ENCODE data around the gene CDK12.
A peak's percentile ranks its signal among the peaks of the same experiment; 100 is the strongest.
"Not testable (repeated sequence)": the region's sequence is repeated elsewhere in the genome, so short reads cannot be mapped to it uniquely, and the experiment has no call there.

Gene CDK12

DNA sequence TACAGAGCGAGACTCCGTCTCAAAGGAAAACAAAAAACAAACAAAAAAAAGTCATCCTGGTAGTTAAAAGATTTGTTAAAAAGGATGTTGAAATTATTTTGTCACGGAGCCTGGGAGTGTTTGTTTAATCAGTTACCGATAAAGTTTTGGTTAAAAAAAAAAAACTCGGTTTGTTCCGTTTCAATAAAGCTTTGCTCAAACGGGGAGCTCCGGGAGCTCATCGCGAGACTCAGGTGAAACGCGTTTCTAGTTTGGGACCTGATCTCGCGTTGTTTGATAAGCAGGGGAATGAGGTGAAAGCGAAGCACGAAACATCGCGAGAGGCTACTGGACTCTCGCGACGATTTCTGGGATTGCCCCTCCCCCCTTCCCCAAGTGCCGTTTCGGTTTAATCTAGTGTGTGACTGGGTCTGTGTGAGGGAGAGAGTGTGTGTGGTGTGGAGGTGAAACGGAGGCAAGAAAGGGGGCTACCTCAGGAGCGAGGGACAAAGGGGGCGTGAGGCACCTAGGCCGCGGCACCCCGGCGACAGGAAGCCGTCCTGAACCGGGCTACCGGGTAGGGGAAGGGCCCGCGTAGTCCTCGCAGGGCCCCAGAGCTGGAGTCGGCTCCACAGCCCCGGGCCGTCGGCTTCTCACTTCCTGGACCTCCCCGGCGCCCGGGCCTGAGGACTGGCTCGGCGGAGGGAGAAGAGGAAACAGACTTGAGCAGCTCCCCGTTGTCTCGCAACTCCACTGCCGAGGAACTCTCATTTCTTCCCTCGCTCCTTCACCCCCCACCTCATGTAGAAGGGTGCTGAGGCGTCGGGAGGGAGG lies at the start of gene CDK12:
Gene CDK12 (plus strand): TSS at position 374 of the 813 bp plus-strand sequence. CDS start 586 bp downstream, outside the sequence.
- peak; percentile 100 for DNase-seq

DNA sequence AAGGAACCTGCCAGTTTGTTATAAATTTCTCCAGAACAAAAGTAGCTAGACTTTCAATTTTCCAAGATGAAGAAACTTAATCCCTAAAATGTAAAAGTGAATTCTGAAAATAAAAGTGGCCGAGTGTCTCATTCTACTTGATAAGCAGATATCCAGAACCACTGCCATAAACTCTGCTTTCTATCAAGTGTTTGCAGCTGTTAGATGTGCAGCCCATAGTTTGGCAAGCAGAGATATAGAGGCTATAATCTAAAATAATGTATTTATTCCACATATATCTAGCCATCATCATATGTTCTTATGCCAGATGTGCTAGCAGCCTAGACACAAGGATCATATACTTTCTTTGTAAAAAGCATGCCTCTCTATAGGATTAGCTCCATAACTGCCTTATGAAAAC lies 45.1 kb upstream of the CDK12 start:
- no peak for DNase-seq

DNA sequence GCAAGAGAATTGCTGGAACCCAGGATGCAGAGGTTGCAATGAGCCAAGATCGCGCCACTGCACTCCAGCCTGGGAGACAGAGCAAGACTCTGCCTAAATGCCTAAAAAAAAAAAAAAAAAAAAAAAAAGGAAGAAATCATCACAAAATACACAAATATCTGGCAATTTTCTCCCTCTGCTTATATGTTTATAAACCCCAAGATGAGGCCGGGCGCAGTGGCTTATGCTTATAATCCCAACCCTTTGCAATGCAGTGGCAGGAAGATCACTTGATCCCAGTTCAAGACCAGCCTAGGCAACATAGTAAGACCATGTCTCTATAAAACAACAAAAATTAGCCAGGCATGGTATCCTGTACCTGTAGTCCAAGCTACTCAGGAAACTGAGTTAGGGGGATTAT lies 31.7 kb upstream of the CDK12 start:
- no peak for DNase-seq

DNA sequence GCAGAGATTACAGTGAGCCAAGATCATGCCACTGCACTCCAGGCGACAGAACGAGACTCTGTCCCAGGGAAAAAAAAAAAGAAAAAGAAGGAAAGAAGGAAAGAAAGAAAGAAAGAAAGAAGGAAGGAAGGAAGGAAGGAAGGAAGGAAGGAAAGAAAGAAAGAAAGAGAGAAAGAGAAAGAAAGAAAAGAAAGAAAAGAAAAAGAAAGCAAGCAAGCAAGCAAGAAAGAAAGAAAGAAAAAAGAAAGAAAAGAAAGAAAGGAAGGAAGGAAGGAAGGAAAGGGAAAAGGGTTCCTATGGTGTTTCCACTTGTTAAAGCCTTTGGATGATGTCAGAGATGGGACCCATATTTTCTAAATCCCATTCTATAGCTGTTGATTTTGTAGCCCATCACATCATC lies 21.4 kb upstream of the CDK12 start:
- DNase-seq = not testable (repeated sequence)

DNA sequence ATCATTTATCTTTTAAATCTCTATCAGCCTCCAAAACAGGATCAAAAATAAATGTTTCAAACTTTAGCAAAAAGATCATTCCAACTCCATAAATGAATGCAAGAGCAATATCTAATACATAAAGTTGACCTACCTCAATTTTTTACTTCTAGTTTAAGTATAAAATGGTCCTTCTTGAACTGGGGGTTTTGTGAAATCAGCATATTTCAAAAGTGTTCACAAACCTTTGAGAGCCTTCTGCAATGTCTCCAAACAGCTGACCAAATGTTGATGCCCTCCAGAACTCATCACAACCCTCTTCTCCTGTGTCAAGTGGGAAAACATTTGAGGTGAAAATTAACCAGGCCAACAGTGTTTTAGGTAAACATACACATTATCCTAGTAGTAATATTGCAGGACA lies 18.0 kb upstream of the CDK12 start:
- DNase-seq = no peak

DNA sequence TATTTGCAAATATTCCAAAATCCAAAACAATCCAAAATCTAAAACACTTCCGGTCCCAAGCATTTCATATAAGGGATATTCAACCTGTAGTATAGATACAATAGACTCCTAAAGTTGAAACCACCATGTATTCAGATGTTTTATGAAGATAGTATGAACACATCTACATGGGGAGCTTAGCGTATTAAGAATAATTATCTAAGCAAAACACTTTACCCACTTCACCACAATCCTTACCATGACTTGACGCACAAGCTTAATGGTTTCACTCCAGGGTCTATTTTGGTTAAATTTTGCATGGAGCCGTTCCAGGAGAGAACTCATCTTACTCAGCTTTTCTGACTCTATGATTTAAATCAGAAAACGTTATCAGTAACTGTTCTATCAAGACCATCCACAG lies 13.7 kb upstream of the CDK12 start:
- DNase-seq = no peak

DNA sequence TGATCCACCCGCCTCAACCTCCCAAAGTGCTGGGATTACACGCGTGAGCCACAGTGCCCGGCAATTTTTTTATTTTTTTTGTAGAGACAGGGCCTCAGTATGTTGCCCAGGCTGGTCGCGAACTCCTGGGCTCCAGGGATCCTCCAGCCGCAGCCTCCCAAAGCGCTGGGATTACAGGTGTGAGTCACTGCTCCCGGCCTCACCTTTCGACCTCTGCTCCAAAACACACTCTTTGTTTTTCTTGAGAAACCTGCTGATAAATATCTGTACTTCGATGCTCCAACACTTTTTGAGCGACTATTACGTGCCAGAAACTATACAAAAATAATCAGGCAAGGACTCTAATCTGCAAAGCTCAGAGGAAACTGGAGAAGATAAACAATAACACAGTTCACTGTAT lies 11.2 kb upstream of the CDK12 start:
- DNase-seq = no peak

DNA sequence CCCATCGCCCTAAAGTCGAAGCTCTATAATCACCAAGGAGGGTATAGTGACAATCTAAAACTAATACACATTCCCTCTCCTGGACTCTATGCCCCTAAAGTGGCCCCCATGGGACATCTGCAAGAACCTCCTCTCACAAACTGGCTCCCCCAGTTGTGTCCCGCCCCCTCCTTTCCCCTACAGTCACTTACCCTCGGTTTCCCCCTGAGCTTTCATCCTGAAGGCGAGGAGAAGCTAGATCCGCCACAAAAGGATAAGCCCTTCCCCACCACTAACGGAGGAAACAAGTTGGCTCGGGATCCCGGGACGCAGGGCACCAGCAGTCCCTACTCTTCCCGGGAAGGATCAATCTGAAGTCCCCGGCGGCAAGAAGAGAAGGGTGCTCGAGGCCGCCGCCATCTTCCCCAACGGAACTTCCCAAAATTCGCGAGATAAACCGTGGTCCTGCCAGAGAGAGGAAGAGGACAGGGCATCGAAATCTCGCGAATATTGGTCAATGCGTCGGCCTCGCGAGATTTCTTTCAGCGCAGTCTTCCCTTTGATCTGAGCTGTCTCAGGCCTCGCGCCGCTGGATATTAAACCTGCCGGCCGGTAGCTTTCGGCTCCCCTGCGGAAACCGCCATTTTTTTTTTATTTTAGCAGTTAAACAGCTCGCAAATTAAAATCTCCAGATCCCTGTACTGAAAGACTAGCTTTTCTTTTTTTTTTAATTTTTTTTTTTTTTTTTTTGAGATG lies 10.3 kb upstream of the CDK12 start, which contains the start of gene MED1:
Gene MED1 (minus strand): TSS at position 417 of the 735 bp plus-strand sequence. CDS start 201 bp downstream, at position 216.
- peak; percentile 100 for DNase-seq

DNA sequence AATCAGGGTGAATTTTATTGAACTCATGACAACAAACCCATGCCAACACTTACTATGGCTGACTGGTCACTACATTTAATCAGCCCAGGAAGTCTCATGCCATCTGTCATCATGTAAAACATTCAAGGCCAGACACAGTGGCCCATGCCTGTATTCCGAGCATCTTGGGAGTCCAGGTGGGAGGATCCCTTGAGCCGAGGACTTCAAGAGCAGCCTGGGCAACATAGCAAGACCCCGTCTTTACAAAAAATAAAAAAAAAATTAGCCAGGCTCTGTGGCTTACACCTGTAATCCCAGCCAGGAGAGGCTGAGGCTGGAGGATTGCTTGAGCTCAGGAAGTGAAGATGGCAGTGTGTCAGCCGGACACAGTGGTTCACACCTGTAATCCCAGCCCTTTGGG lies 5.4 kb upstream of the CDK12 start:
- no peak for DNase-seq

DNA sequence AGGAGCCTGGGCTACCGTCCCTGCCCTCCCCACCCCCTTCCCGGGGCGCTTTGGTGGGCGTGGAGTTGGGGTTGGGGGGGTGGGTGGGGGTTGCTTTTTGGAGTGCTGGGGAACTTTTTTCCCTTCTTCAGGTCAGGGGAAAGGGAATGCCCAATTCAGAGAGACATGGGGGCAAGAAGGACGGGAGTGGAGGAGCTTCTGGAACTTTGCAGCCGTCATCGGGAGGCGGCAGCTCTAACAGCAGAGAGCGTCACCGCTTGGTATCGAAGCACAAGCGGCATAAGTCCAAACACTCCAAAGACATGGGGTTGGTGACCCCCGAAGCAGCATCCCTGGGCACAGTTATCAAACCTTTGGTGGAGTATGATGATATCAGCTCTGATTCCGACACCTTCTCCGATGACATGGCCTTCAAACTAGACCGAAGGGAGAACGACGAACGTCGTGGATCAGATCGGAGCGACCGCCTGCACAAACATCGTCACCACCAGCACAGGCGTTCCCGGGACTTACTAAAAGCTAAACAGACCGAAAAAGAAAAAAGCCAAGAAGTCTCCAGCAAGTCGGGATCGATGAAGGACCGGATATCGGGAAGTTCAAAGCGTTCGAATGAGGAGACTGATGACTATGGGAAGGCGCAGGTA lies 762 bp downstream of the CDK12 start:
- DNase-seq = peak; percentile 56

DNA sequence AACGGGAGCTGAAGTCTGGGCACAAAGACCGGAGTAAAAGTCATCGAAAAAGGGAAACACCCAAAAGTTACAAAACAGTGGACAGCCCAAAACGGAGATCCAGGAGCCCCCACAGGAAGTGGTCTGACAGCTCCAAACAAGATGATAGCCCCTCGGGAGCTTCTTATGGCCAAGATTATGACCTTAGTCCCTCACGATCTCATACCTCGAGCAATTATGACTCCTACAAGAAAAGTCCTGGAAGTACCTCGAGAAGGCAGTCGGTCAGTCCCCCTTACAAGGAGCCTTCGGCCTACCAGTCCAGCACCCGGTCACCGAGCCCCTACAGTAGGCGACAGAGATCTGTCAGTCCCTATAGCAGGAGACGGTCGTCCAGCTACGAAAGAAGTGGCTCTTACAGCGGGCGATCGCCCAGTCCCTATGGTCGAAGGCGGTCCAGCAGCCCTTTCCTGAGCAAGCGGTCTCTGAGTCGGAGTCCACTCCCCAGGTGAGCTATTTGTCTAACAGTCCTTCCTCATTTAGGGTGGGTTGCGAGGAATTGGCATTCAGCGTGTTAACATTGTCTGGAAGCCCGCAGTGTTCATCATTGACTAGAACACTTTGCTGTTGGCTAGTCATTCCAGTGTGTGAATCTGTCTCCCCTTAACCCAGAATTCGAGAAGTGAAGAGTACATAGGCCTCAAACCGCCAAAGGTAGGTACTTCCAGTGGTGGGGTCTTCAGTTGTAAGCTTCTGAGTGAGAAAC lies 1.5 kb downstream of the CDK12 start:
- DNase-seq = peak; percentile 40

DNA sequence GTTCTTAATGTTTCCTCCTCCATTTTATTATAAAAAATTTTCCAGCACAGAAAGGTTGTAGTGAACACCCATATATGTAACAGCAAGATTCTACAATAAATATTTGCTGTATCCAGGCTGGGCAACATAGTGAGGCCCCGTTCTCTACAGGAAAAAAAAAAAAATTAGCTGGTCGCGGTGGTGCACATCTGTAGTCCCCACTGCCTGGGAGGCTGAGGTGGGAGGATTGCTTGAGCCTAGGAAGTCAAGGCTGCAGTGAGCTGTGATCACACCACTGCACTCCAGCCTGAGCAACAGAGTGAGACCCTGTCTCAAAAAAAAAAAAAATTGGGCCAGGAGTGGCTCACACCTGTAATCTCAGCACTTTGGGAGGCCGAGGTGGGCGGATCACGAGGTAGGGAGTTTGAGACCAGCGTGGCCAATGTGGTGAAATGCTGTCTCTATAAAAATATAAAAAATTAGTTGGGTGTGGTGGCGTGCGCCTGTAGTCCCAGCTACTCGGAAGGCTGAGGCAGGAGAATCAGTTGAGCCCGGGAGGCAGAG lies 3.4 kb downstream of the CDK12 start:
- not testable (repeated sequence) for DNase-seq

DNA sequence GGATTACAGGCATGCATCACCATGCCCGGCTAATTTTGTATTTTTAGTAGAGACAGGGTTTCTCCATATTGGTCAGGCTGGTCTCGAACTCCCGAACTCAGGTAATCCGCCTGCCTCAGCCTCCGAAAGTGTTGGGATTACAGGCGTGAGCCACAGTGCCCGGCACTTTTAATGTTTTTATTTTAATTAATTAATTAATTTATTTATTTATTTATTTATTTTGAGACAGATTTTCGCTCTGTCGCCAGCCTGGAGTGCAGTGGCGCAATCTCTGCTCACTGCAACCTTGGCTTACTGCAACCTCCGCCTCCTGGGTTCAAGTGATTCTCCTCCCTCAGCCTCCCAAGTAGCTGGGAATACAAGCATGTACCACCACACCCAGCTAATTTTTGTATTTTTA lies 7.3 kb downstream of the CDK12 start:
- DNase-seq = not testable (repeated sequence)

DNA sequence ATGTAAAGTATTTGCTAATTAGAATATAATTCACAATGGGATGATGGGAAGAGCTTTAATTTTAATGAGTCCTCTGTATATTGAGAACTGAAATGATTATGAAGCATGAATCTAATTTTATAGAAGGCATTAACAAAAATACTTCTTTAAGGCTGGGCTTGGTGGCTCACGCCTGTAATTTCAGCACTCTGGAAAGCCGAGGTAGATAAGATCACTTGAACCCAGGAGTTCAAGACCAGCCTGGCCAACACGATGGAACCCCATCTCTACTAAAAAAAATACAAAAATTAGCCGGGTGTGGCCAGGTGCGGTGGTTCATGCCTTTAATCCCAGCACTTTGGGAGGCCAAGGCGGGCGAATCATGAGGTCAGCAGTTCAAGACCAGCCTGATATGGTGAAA lies 12.0 kb downstream of the CDK12 start:
- no peak for DNase-seq

DNA sequence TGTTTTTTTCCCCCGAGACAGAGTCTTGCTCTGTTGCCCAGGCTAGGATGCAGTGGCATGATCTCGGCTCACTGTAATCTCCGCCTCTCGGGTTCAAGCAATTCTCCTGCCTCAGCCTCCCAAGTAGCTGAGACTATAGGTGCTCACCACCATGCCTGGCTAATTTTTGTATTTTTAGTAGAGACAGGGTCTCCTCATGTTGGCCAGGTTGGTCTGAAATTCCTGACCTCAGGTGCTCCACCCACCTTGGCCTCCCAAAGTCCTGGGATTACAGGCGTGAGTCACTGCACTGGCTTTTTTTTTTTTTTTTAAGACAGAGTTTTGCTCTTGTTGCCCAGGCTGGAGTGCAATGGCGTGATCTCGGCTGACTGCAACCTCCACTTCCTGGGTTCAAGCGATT lies 18.3 kb downstream of the CDK12 start:
- DNase-seq = not testable (repeated sequence)

DNA sequence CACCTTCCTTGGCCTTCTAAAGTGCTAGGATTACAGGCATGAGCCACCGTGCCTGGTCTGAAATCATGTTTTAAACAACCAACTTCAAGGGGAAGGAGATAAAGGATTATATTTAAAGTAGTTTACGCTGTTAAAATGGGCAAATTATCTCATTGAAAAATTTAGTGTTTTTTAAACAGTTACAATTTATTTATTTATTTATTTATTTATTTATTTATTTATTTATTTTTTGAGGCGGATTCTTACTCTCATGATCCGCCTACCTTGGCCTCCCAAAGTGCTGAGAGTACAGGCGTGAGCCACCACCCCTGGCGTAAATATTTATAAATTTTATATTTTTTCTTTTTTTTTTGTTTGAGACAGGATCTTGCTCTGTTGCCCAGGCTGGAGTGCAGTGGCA lies 22.2 kb downstream of the CDK12 start:
- DNase-seq = no peak

DNA sequence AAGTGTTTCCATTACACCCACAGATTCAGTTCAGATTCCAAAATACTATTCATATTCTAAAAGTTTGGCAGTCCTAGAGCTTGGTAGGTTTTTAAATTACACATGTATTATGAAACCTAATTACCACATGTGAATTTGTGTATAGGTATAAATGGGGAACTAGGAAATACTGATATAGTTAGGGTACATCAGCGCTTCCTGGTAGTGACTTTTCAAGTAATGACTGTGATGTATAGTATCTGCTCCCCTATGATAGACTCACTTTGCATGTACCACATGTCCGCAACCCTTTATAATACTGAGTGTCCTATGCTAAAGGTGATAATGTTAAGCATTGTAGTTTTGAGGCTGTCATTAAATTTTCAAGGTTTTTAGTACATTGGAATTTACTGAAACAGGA lies 22.9 kb downstream of the CDK12 start:
- DNase-seq = no peak

DNA sequence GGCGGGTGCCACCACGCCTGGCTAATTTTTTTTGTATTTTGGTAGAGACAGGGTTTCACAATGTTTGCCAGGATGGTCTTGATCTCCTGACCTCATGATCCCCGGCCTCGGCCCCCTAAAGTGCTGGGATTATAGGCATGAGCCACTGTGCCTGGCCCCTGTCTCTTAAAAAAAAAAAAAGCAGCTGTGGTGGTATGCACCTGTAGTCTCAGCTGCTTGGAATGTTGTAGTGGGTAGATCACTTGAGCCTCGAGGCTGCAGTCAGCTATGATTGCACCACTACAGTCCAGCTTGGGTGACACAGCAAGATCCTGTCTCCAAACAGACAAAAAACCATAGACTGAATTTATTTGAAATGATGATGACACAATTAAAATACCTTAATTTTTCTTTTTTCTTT lies 24.3 kb downstream of the CDK12 start:
- DNase-seq = no peak

DNA sequence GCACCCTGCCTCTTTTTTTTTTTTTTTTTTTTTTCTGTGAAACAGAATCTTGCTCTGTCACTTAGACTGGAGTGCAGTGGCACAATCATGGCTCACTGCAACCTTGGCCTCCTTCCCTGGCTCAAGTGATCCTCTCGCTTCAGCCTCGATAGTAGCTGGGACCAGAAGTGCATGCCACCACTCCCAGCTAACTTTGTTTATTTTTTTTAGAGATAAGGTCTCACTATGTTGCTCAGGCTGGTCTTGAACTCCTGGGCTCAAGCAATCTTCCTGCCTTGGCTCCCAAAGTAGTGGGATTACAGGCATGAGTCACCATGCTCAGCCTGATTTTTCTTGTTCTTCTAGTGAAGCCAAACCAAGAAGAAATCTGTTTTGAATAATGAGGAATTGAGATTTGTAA lies 25.0 kb downstream of the CDK12 start:
- DNase-seq = no peak

DNA sequence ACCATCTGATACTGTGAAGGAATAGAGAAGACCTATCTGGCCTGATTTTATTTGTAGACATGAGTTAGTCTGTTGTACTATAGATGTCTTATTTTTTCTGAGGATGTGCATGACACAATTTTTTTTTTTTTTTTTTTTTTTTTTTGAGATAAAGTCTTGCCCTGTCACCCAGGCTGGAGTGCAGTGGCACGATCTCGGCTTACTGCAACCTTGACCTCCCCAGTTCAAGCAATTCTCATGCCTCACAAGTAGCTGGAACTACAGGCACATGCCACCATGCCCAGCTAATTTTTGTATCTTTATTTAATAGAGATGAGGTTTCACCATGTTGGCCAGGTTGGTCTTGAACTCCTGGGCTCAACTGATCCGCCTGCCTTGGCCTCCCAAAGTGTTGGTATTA lies 26.2 kb downstream of the CDK12 start:
- not testable (repeated sequence) for DNase-seq

DNA sequence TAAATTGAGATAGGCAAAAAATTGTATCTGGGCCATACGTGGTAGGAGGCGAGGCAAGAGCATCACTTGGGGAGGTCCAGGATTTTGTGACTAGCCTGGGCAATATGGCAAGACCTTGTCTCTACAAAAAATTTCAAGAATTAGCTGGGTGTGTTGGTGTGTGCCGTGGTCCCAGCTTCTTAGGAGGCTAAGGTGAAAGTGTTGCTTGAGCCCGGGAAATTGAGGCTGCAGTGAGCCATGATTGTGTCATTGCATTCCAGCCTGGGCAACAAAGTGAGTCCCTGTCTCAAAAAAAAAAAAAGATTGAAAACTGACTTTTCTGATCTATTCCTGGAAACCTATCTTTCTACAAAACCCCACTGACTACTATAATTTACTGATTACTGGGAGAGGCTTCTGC lies 26.7 kb downstream of the CDK12 start:
- no peak for DNase-seq

DNA sequence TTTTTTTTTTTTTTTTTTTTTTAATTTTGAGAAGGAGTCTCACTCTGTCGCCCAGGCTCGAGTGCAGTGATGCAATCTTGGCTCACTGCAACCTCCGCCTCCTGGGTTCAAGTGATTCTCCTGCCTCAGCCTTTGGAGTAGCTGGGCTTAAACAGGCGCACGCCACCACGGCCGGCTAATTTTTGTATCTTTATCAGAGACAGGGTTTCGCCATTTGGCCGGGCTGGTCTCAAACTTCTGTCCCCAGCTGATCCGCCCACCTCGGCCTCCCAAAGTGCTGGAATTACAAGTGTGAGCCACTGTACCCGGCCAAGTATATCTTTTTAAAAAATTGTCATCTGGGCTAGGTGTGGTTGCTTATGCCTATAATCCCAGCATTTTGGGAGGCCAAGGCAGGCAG lies 35.6 kb downstream of the CDK12 start:
- DNase-seq = not testable (repeated sequence)

DNA sequence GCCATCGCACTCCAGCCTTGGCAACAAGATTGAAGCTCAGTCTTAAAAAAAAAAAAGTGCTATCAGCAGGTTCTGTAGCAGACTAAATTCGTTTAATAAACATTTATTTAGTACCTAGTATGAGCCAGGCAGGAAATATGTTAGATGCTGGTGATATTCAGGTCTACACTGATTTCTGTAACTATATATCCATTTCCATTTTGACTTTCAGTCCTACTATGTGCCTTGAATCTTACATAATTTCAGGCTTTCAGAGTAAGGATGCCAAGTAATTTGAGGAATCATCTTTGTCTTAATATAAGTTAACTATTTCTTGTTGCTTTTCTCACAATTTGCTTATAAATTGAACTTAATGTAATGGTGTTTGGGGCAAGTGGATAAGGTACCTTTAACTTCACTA lies 46.2 kb downstream of the CDK12 start:
- no peak for DNase-seq

Measured in NCI-H69 (cell line).